ENCODE measurements around the gene SP140. TPM values are rescaled to one million over a fixed set of nuclear protein-coding genes. Genes with fewer than 3 reads are reported as not detected.

SP140 gene
- total and polyA plus RNA-seq, 10 of the 15 experiments (the other 5 are each of a cell fraction or from before 2014, with no cell fraction given): 61.7 to 164 (median 90.7) TPM

DNA sequence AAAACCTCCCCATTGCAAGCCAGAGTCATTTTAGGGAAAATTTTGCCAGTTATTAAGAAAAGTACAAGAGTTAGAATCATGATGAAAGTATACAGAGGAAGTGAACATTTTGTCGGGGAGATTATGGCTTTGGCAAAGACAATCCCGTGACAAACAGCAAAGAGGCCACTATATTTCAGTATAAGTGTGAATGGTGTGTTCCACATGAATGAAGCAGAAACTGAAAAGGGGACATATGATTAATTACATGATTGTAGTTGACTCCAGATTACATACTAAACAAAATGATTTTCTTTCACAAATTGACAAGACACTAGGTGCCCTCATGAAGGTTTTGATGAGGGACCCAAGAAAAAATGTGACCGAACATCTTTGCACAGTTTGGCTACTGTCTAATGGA, 42.0 kb downstream of the SP140 start:
- H3K4me3 ChIP-seq: 0 out of 2 replicates have a peak overlapping the region, but pooled peaks have one; percentile 16
- DNase-seq (ENCODE audit: low read depth, low spot score) (peak; percentile 77), FAIRE-seq (no peak), ATAC-seq (peak; percentile 86)
- 0% methylated on average over 3 of the region's 3 CpGs for WGBS (ENCODE audit: insufficient coverage, insufficient replicate concordance, low lambda C conversion rate, missing lambda C conversion rate)
- in situ Hi-C loops (cut with MboI) (no loop called here), intact Hi-C loops (cut with micrococcal nuclease; ENCODE audit: unreplicated experiment) (loop anchor here (1.0 to 5.0 kb wide), 7 partner anchors 10 to 345 kb away; partner anchors contain the start of gene SP100)
- H3K79me2 ChIP-seq (ENCODE audit: control insufficient read depth, insufficient read depth, low read length): no peaks in the 10 kb centered on the region
- no peaks in the 10 kb centered on the region for H3K27me3 ChIP-seq (replicated peaks in 1 of 2; ENCODE audit: control insufficient read depth in 2 of 2, insufficient read depth in 2 of 2, low read length in 1 of 2)
- SMC1A ChIA-PET (ENCODE audit: uncharacterized antibody, unreplicated experiment): interaction anchor here (0.9 to 2.0 kb wide), 9 partner anchors 40 to 150 kb away, joined by 3 to 15 read pairs (median 5); partner anchors contain the start of genes SP140 and SP140L
- H3K4me2 ChIP-seq (ENCODE audit: control insufficient read depth, insufficient read depth): peak overlapping the region; percentile 61
- POLR2A ChIA-PET: interaction anchor here (1.1 to 1.7 kb wide), 2 partner anchors 10 to 48 kb away, joined by 4 read pairs; partner anchors contain the start of gene SP110
- peaks cover 4 to 9% of the 10 kb centered on the region in 2 experiments; a peak in 3 of 4 replicates for H3K36me3 ChIP-seq (ENCODE audit: control insufficient read depth in 2 of 2, insufficient read depth in 2 of 2, low read length in 1 of 2)
- H3K27ac ChIP-seq (ENCODE audit: control insufficient read depth, insufficient read depth): peak overlapping the region; percentile 76
- H3K9ac ChIP-seq (ENCODE audit: control insufficient read depth, insufficient read depth, low read length): peak overlapping the region; percentile 18; the same call in 1 of the 2 replicates
- H2AFZ ChIP-seq (ENCODE audit: control insufficient read depth, low read depth, low read length): no peak overlapping the region
- peaks cover 28% of the 10 kb centered on the region for H3K4me1 ChIP-seq (ENCODE audit: control insufficient read depth, insufficient read depth, low read length)
- peaks cover 2% of the 10 kb centered on the region; the same call in 2 of the 3 replicates for H3K9me3 ChIP-seq (replicated peaks; ENCODE audit: control insufficient read depth, insufficient read depth, low read length)
- BruUV-seq (replicated peaks): no TSS peak
- H4K20me1 ChIP-seq (ENCODE audit: control insufficient read depth, insufficient read depth): no peaks in the 10 kb centered on the region
- CTCF ChIA-PET: interaction anchor here (1.3 to 1.5 kb wide), 2 partner anchors 59 to 65 kb away, joined by 3 to 5 read pairs; no protein-coding TSS in a partner anchor
- RAD21 ChIA-PET (ENCODE audit: unreplicated experiment): interaction anchor here (0.5 to 2.4 kb wide), 5 partner anchors 10 to 317 kb away, joined by 3 to 19 read pairs (median 4); no protein-coding TSS in a partner anchor
- TF ChIP-seq PAX5 (IDR thresholded peaks at IDR 0.05; ENCODE audit: borderline replicate concordance, low read depth, low read length): peak; percentile 88
- peak; percentile 97 for TF ChIP-seq BHLHE40 (IDR thresholded peaks at IDR 0.05; ENCODE audit: borderline replicate concordance in 1 of 2, low read depth in 2 of 2, low read length in 1 of 2)
- no peak for TF ChIP-seq RBBP5 (conservative IDR thresholded peaks at IDR 0.05)
- 0 out of 2 replicates have a peak, but pooled peaks have one; percentile 14 for TF ChIP-seq ZNF24 (IDR thresholded peaks at IDR 0.05)
- peak; percentile 80 for TF ChIP-seq CREM (IDR thresholded peaks at IDR 0.05; ENCODE audit: low read depth)
- no peak for TF ChIP-seq SMAD1 (IDR thresholded peaks at IDR 0.05; ENCODE audit: low read depth, partially characterized antibody)
- no peak for TF ChIP-seq FOS (IDR thresholded peaks at IDR 0.05; ENCODE audit: borderline replicate concordance, extremely low read depth, insufficient read length)
- no peak for TF ChIP-seq TAF1 (IDR thresholded peaks at IDR 0.05; ENCODE audit: borderline replicate concordance, low read depth, low read length)
- TF ChIP-seq ATF7 (IDR thresholded peaks at IDR 0.05; ENCODE audit: low read depth): peak; percentile 92
- TF ChIP-seq MXI1 (IDR thresholded peaks at IDR 0.05; ENCODE audit: low read depth, low read length): no peak
- no peak for TF ChIP-seq CHD1 (IDR thresholded peaks at IDR 0.05; ENCODE audit: low read depth, low read length)
- TF ChIP-seq JUNB (IDR thresholded peaks at IDR 0.05): peak; percentile 92
- TF ChIP-seq CEBPB (IDR thresholded peaks at IDR 0.05; ENCODE audit: borderline replicate concordance in 1 of 2, low read depth in 2 of 2, low read length in 2 of 2): no peak
- TF ChIP-seq, protein P1, sequence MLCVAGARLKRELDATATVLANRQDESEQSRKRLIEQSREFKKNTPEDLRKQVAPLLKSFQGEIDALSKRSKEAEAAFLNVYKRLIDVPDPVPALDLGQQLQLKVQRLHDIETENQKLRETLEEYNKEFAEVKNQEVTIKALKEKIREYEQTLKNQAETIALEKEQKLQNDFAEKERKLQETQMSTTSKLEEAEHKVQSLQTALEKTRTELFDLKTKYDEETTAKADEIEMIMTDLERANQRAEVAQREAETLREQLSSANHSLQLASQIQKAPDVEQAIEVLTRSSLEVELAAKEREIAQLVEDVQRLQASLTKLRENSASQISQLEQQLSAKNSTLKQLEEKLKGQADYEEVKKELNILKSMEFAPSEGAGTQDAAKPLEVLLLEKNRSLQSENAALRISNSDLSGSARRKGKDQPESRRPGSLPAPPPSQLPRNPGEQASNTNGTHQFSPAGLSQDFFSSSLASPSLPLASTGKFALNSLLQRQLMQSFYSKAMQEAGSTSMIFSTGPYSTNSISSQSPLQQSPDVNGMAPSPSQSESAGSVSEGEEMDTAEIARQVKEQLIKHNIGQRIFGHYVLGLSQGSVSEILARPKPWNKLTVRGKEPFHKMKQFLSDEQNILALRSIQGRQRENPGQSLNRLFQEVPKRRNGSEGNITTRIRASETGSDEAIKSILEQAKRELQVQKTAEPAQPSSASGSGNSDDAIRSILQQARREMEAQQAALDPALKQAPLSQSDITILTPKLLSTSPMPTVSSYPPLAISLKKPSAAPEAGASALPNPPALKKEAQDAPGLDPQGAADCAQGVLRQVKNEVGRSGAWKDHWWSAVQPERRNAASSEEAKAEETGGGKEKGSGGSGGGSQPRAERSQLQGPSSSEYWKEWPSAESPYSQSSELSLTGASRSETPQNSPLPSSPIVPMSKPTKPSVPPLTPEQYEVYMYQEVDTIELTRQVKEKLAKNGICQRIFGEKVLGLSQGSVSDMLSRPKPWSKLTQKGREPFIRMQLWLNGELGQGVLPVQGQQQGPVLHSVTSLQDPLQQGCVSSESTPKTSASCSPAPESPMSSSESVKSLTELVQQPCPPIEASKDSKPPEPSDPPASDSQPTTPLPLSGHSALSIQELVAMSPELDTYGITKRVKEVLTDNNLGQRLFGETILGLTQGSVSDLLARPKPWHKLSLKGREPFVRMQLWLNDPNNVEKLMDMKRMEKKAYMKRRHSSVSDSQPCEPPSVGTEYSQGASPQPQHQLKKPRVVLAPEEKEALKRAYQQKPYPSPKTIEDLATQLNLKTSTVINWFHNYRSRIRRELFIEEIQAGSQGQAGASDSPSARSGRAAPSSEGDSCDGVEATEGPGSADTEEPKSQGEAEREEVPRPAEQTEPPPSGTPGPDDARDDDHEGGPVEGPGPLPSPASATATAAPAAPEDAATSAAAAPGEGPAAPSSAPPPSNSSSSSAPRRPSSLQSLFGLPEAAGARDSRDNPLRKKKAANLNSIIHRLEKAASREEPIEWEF (IDR thresholded peaks at IDR 0.05; ENCODE audit: insufficient replicate concordance, low read depth, low read length): no peak
- peak; percentile 57; the same call in 1 of the 2 replicates for TF ChIP-seq TCF3 (IDR thresholded peaks at IDR 0.05; ENCODE audit: borderline replicate concordance, insufficient read depth, low read depth, low read length)
- peak; percentile 64 for TF ChIP-seq MEF2B (IDR thresholded peaks at IDR 0.05; ENCODE audit: partially characterized antibody, poor library complexity, severe bottlenecking)
- TF ChIP-seq, protein P2, sequence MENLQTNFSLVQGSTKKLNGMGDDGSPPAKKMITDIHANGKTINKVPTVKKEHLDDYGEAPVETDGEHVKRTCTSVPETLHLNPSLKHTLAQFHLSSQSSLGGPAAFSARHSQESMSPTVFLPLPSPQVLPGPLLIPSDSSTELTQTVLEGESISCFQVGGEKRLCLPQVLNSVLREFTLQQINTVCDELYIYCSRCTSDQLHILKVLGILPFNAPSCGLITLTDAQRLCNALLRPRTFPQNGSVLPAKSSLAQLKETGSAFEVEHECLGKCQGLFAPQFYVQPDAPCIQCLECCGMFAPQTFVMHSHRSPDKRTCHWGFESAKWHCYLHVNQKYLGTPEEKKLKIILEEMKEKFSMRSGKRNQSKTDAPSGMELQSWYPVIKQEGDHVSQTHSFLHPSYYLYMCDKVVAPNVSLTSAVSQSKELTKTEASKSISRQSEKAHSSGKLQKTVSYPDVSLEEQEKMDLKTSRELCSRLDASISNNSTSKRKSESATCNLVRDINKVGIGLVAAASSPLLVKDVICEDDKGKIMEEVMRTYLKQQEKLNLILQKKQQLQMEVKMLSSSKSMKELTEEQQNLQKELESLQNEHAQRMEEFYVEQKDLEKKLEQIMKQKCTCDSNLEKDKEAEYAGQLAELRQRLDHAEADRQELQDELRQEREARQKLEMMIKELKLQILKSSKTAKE (IDR thresholded peaks at IDR 0.05; ENCODE audit: low read depth, poor library complexity, severe bottlenecking): peak; percentile 88

All from GM12878 (cell line).